SK-N-SH (cell line): ENCODE results near the gene TAX1BP1. TPM values are rescaled to one million over a fixed set of nuclear protein-coding genes. Genes with fewer than 3 reads are reported as not detected.
A peak's percentile ranks its signal among the peaks of the same experiment; 100 is the strongest.

Experiments used
- CTCF ChIA-PET: fragments of 300-600, 350-600 bp; formaldehyde crosslinking; extraction: SDS; loops from one replicate; lab custom pipeline; 2021; lab: Yijun Ruan, JAX
- POLR2A ChIA-PET: fragments of 350-600 bp; sonication (Branson Sonifier 250); formaldehyde crosslinking; extraction: SDS; loops from one replicate; lab custom pipeline; 2020; ENCODE audit warnings: antibody characterized with exemption, inconsistent platforms; lab: Yijun Ruan, JAX
- DNase-seq: peaks from one replicate; pipeline ENCODE4 v3.0.0; 2012
- H2AFZ ChIP-seq: fragments of 200-600 bp; sonication (generic); 2 replicates; pipeline ENCODE4 v1.8.1; 2016; ENCODE audit warnings: antibody characterized with exemption, mild to moderate bottlenecking, low read depth
- H3F3A ChIP-seq: fragments of 200-600 bp; sonication (generic); replicated peaks from 2 replicates; pipeline ENCODE3; 2016; ENCODE audit warnings: antibody characterized with exemption, mild to moderate bottlenecking; ENCODE audit not compliant: insufficient read depth
- H3K27ac ChIP-seq, 2 experiments: fragments of 200-500 bp in 1 of 2; fragments of 200-600 bp in 1 of 2; sonication (Bioruptor generic) in 1 of 2; sonication (generic), shearing (Covaris generic) in 1 of 2; 2 replicates each; pipeline versions ENCODE4 v1.5.1 to v1.6.1; 2014 to 2016; ENCODE audit warnings: low read depth in 2 of 2, inconsistent platforms in 1 of 2, low read length in 1 of 2, mild to moderate bottlenecking in 1 of 2, mixed read lengths in 1 of 2
- H3K27me3 ChIP-seq: fragments of 200-600 bp; sonication (generic), shearing (Covaris generic); 2 replicates; pipeline ENCODE4 v1.6.1; 2016; ENCODE audit warnings: mixed run types; ENCODE audit not compliant: insufficient read depth
- H3K36me3 ChIP-seq, 2 experiments: fragments of 200-500 bp in 1 of 2; fragments of 200-600 bp in 1 of 2; sonication (Bioruptor generic) in 1 of 2; sonication (generic) in 1 of 2; replicated peaks in 1 of 2; 2 replicates each; pipeline versions ENCODE3 to v1.5.1; 2014 to 2016; ENCODE audit warnings: low read length in 1 of 2, mild to moderate bottlenecking in 1 of 2; ENCODE audit not compliant: insufficient read depth in 2 of 2, control insufficient read depth in 1 of 2
- H3K4me1 ChIP-seq, 2 experiments: fragments of 200-500 bp in 1 of 2; fragments of 200-600 bp in 1 of 2; sonication (Bioruptor generic) in 1 of 2; sonication (generic), shearing (Covaris generic) in 1 of 2; 2 replicates each; pipeline versions ENCODE4 v1.5.1 to v1.6.1; 2014 to 2016; ENCODE audit warnings: low read depth in 1 of 2, low read length in 1 of 2, mixed run types in 1 of 2; ENCODE audit not compliant: insufficient read depth in 2 of 2, control insufficient read depth in 1 of 2
- H3K4me2 ChIP-seq: fragments of 200-600 bp; sonication (generic), shearing (Covaris generic); 2 replicates; pipeline ENCODE4 v1.6.1; 2017; ENCODE audit warnings: mixed run types
- H3K4me3 ChIP-seq, 2 experiments: fragments of 200-500 bp in 1 of 2; fragments of 200-600 bp in 1 of 2; sonication (Bioruptor generic) in 1 of 2; sonication (generic), shearing (Covaris generic) in 1 of 2; 2 replicates each; pipeline versions ENCODE4 v1.5.1 to v1.8.1; 2014 to 2016; ENCODE audit warnings: low read depth in 2 of 2, inconsistent platforms in 1 of 2, low read length in 1 of 2, mild to moderate bottlenecking in 1 of 2, mixed read lengths in 1 of 2, moderate library complexity in 1 of 2
- H3K79me2 ChIP-seq: fragments of 200-600 bp; sonication (generic); 2 replicates; pipeline ENCODE4 v1.8.1; 2017; ENCODE audit warnings: mild to moderate bottlenecking; ENCODE audit not compliant: insufficient read depth
- H3K9ac ChIP-seq: fragments of 200-600 bp; sonication (generic); 2 replicates; pipeline ENCODE4 v1.6.1; 2017; ENCODE audit warnings: mixed run types
- H3K9me2 ChIP-seq: fragments of 200-600 bp; sonication (generic); 2 replicates; pipeline ENCODE4 v1.6.1; 2017; ENCODE audit warnings: mixed run types
- H3K9me3 ChIP-seq: fragments of 200-600 bp; sonication (generic); 2 replicates; pipeline ENCODE4 v1.6.1; 2017; ENCODE audit warnings: mixed run types, mild to moderate bottlenecking, moderate library complexity
- H4K20me1 ChIP-seq: fragments of 200-600 bp; sonication (generic); 2 replicates; pipeline ENCODE4 v1.6.1; 2017; ENCODE audit warnings: mild to moderate bottlenecking, mixed run types; ENCODE audit not compliant: insufficient read depth
- CHD2 ChIP-seq: fragments of 150-350 bp; IDR thresholded peaks from 2 replicates; pipeline ENCODE4 v1.6.1; 2018; ENCODE audit warnings: low read length; ENCODE audit not compliant: partially characterized antibody
- EZH2phosphoT487 ChIP-seq: fragments of 200-600 bp; sonication (generic); IDR thresholded peaks from 2 replicates; pipeline ENCODE4 v1.6.1; 2017; ENCODE audit warnings: low read depth, mixed run types, mild to moderate bottlenecking, antibody characterized with exemption, moderate library complexity, borderline replicate concordance
- FOSL2 ChIP-seq: IDR thresholded peaks from 2 replicates; pipeline ENCODE4 v1.4.0; 2012; ENCODE audit warnings: low read depth, mild to moderate bottlenecking, moderate library complexity, borderline replicate concordance
- FOXJ3 ChIP-seq: sonication (generic); formaldehyde crosslinking; IDR thresholded peaks from 2 replicates; pipeline ENCODE4 v1.5.1; 2020; ENCODE audit warnings: mild to moderate bottlenecking, missing genetic modification reagents
- GABPA ChIP-seq: IDR thresholded peaks from 2 replicates; pipeline ENCODE4 v1.4.0; 2012; ENCODE audit warnings: low read depth, mild to moderate bottlenecking
- IRF3 ChIP-seq: fragments of 150-350 bp; IDR thresholded peaks from 2 replicates; pipeline ENCODE4 v1.6.1; 2016; ENCODE audit warnings: mild to moderate bottlenecking, low read depth, low read length
- JUND ChIP-seq: IDR thresholded peaks from 2 replicates; pipeline ENCODE4 v1.4.0; 2012
- MEF2A ChIP-seq: IDR thresholded peaks from 2 replicates; pipeline ENCODE4 v1.4.0; 2012; ENCODE audit warnings: low read depth, borderline replicate concordance
- REST ChIP-seq: IDR thresholded peaks from 2 replicates; pipeline ENCODE4 v1.6.1; 2012; ENCODE audit warnings: mild to moderate bottlenecking, low read depth, low read length, moderate library complexity
- RFX5 ChIP-seq: IDR thresholded peaks from 2 replicates; pipeline ENCODE4 v1.6.1; 2012; ENCODE audit warnings: mild to moderate bottlenecking, improper control_type of control experiment, low read length
- SIN3A ChIP-seq: IDR thresholded peaks from 2 replicates; pipeline ENCODE4 v1.6.1; 2012; ENCODE audit warnings: low read depth, mild to moderate bottlenecking, low read length, moderate library complexity, borderline replicate concordance
- TCF12 ChIP-seq: IDR thresholded peaks from 2 replicates; pipeline ENCODE4 v1.4.0; 2012
- WGBS: methylation state at CpG from one replicate; pipeline ENCODE4 v1.1.6; 2017; ENCODE audit warnings: low lambda C conversion rate; 5-methylcytosine and 5-hydroxymethylcytosine counted together
- polyA plus RNA-seq, 3 experiments: library from polyadenylated mRNA; depleted of rRNA; stranded (reverse); fragments of >200 nt; gene quantifications; 2 replicates each; pipeline ENCODE4 v1.2.3, GENCODE V29; 2012
- TF ChIP-seq, protein P1 (sequence below): IDR thresholded peaks from 2 replicates; pipeline ENCODE4 v1.4.0; 2012; ENCODE audit warnings: low read depth, borderline replicate concordance
- TF ChIP-seq, protein P2 (sequence below): IDR thresholded peaks from 2 replicates; pipeline ENCODE4 v1.4.0; 2012; ENCODE audit warnings: low read depth, borderline replicate concordance
- TF ChIP-seq, protein P3 (sequence below): IDR thresholded peaks from 2 replicates; pipeline ENCODE4 v1.4.0; 2012; ENCODE audit warnings: low read depth

TAX1BP1 gene
- polyA plus RNA-seq, 1 of the 3 experiments (the other 2 are of a cell fraction): 70.3 TPM

- TF ChIP-seq, protein P1, sequence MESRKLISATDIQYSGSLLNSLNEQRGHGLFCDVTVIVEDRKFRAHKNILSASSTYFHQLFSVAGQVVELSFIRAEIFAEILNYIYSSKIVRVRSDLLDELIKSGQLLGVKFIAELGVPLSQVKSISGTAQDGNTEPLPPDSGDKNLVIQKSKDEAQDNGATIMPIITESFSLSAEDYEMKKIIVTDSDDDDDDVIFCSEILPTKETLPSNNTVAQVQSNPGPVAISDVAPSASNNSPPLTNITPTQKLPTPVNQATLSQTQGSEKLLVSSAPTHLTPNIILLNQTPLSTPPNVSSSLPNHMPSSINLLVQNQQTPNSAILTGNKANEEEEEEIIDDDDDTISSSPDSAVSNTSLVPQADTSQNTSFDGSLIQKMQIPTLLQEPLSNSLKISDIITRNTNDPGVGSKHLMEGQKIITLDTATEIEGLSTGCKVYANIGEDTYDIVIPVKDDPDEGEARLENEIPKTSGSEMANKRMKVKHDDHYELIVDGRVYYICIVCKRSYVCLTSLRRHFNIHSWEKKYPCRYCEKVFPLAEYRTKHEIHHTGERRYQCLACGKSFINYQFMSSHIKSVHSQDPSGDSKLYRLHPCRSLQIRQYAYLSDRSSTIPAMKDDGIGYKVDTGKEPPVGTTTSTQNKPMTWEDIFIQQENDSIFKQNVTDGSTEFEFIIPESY: no peak
- no peak for TF ChIP-seq GABPA
- TF ChIP-seq, protein P2, sequence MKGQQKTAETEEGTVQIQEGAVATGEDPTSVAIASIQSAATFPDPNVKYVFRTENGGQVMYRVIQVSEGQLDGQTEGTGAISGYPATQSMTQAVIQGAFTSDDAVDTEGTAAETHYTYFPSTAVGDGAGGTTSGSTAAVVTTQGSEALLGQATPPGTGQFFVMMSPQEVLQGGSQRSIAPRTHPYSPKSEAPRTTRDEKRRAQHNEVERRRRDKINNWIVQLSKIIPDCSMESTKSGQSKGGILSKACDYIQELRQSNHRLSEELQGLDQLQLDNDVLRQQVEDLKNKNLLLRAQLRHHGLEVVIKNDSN: no peak
- TF ChIP-seq CHD2: no peak
- TF ChIP-seq EZH2phosphoT487: no peak
- TF ChIP-seq RFX5: no peak
- TF ChIP-seq, protein P3, sequence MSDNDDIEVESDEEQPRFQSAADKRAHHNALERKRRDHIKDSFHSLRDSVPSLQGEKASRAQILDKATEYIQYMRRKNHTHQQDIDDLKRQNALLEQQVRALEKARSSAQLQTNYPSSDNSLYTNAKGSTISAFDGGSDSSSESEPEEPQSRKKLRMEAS: no peak
- no peak for TF ChIP-seq IRF3
- no peak for TF ChIP-seq SIN3A
Observed at GRCh38 chr7:27804139-27804538, 64.2 kb downstream of the TAX1BP1 start (continued).

DNA sequence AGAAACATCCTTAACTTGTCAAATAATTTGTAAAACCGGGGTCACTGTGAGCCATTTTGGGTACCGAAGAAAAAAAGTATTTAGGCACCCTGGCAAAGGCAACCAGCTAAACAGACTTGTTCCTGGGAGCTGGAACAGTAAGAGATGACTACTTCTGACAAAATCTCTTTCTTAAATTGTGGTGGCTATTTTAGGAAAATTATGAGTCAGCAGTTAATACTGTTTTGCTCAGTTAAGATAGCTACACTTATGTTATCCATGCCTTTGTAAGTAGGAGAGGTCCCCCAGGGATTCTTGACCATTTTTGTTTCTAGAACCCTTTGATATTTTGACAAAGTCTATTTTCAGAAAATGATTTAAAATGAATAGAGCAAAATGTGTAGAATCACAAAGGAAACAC, 68.7 kb downstream of the TAX1BP1 start:
- H3K36me3 ChIP-seq: peaks cover 21 to 50% of the 10 kb centered on the region in 2 experiments
- H3K27ac ChIP-seq: peak overlapping the region in 1 of 2 experiments; percentile 74; a peak in 2 of 4 replicates
- POLR2A ChIA-PET: no interaction called here

More for the DNA sequence above, 68.7 kb downstream of the TAX1BP1 start:
- Histone ChIP-seq H4K20me1 (no peaks in the 10 kb centered on the region; the same call in 1 of the 2 replicates), H3K4me1 (peaks cover 2 to 10% of the 10 kb centered on the region in 2 experiments; a peak in 3 of 4 replicates), H2AFZ (no peak overlapping the region), H3K9me3 (no peaks in the 10 kb centered on the region), H3K79me2 (0 out of 2 replicates have a peak, but pooled peaks cover 13% of the 10 kb centered on the region), H3F3A (peaks cover 9% of the 10 kb centered on the region), H3K9ac (no peak overlapping the region; the same call in 1 of the 2 replicates), H3K4me2 (peak overlapping the region; percentile 33; the same call in 1 of the 2 replicates), H3K4me3 (no peak overlapping the region), H3K27me3 (no peaks in the 10 kb centered on the region), H3K9me2 (no peaks in the 10 kb centered on the region)
- no peak for DNase-seq
- TF ChIP-seq EZH2phosphoT487 (no peak), JUND (peak; percentile 54), FOXJ3 (no peak), REST (no peak), TCF12 (peak; percentile 58), FOSL2 (peak; percentile 73; the same call in 1 of the 2 replicates), MEF2A (peak; percentile 97)
- CTCF ChIA-PET: interaction anchor here (0.6 kb wide), 1 partner anchor 387 kb away, joined by 4 read pairs; no protein-coding TSS in a partner anchor
- 88% methylated on average over 2 of the region's 2 CpGs for WGBS
